ENCODE measurements around the gene TEAD1. TPM values are rescaled to one million over a fixed set of nuclear protein-coding genes. Genes with fewer than 3 reads are reported as not detected.

Gene TEAD1
- total RNA-seq, 4 donors from 2014 or later: 38.8 to 110 (median 75.3) TPM

DNA sequence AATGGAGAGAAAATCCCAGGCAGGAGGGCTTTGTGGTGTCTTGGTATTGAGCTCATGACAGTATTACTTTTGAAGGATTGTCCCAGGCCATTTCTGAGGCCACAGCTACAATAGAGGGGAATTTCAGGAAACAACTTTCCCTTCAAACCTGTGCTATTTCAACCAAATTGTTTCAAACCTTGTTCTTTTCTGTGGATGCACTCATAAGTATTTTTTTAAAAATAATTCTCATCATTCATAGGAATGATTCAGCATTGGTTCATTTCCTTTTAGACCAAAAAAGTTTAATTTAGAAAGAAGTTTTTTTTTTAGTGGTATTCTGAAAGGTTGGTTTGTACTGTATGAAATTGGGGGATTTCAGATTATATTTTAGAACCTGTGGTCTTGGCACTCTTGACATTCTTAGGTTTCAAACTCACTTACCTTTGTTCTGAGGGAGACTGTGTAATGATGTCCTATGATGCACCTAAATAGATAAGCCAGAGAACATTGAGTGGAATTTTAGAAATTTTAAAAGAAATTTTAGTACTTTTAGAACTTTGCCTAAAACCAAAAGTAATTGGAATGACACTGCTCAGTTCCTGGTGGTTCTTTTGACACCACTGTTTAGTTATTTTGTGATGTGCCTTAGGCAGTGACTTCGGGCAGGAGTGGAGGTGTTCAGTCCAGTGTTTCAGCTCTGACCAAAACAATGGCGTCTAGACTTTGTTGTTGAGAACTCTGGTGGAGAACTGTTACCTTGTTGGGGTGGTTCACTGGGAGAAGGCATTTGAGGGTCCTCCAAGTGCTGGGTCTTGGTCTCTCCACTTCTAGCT, 12.2 kb downstream of the TEAD1 start:
- Histone ChIP-seq H3K27ac (no peak overlapping the region), H3K4me1 (no peaks in the 10 kb centered on the region), H3K9me3 (no peaks in the 10 kb centered on the region), H3K27me3 (no peaks in the 10 kb centered on the region), H3K4me3 (no peak overlapping the region), H3K36me3 (no peaks in the 10 kb centered on the region)
- no peak for TF ChIP-seq POLR2A (IDR thresholded peaks at IDR 0.05)
- TF ChIP-seq, protein P1, sequence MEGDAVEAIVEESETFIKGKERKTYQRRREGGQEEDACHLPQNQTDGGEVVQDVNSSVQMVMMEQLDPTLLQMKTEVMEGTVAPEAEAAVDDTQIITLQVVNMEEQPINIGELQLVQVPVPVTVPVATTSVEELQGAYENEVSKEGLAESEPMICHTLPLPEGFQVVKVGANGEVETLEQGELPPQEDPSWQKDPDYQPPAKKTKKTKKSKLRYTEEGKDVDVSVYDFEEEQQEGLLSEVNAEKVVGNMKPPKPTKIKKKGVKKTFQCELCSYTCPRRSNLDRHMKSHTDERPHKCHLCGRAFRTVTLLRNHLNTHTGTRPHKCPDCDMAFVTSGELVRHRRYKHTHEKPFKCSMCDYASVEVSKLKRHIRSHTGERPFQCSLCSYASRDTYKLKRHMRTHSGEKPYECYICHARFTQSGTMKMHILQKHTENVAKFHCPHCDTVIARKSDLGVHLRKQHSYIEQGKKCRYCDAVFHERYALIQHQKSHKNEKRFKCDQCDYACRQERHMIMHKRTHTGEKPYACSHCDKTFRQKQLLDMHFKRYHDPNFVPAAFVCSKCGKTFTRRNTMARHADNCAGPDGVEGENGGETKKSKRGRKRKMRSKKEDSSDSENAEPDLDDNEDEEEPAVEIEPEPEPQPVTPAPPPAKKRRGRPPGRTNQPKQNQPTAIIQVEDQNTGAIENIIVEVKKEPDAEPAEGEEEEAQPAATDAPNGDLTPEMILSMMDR (IDR thresholded peaks at IDR 0.05): no peak
- DNase-seq: no peak
- intact Hi-C loops (cut with DNase I; ENCODE audit: low total_unique reads): no loop called here

DNA sequence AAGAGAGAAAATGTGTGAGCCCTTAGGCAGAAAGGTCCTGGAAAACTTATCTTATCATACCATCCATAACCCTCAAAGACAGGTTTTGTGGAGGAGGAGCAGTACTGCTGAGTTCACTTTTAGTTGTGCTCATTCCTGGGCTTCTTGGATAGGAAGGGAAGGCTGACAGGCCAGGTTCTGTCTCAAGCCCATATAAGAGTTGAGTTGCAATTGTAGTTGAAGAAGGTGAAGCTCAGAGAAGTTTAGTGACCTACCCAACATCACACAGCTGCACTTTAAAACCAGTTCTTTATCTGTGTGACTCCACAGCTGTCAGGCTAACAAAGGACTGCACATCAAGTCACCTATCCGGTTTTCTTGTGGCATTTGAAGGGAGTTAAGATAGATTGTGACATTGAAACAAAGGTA, 13.0 kb downstream of the TEAD1 start:
- peaks cover 0 to 5% of the 10 kb centered on the region in 2 donors for H3K4me1 ChIP-seq
- intact Hi-C loops (cut with DNase I; ENCODE audit: low total_unique reads): no loop called here
- no peak for DNase-seq

GRCh38 chr11:12687740-12688139, 13.5 kb downstream of the TEAD1 start:
- Histone ChIP-seq H3K27me3 (no peaks in the 10 kb centered on the region), H3K4me1 (peaks cover 0 to 9% of the 10 kb centered on the region in 2 donors), H3K36me3 (no peaks in the 10 kb centered on the region), H3K9me3 (no peaks in the 10 kb centered on the region), H3K4me3 (no peak overlapping the region), H3K27ac (no peak overlapping the region)
- no peak for DNase-seq
- intact Hi-C loops (cut with DNase I; ENCODE audit: low total_unique reads): no loop called here
- TF ChIP-seq, protein P1 (IDR thresholded peaks at IDR 0.05): no peak
- TF ChIP-seq POLR2A (IDR thresholded peaks at IDR 0.05): no peak

More for the DNA sequence above, 13.0 kb downstream of the TEAD1 start:
- TF ChIP-seq, protein P1 (IDR thresholded peaks at IDR 0.05): no peak
- TF ChIP-seq POLR2A (IDR thresholded peaks at IDR 0.05): no peak
- H3K9me3 ChIP-seq: no peaks in the 10 kb centered on the region
- H3K36me3 ChIP-seq: no peaks in the 10 kb centered on the region
- no peak overlapping the region for H3K4me3 ChIP-seq
- H3K27ac ChIP-seq: no peak overlapping the region
- H3K27me3 ChIP-seq: no peaks in the 10 kb centered on the region

- peaks cover 6 to 9% of the 10 kb centered on the region in 2 donors for H3K4me1 ChIP-seq
- TF ChIP-seq, protein P1 (IDR thresholded peaks at IDR 0.05): no peak
- TF ChIP-seq POLR2A (IDR thresholded peaks at IDR 0.05): no peak
- no peaks in the 10 kb centered on the region for H3K36me3 ChIP-seq
- no peak overlapping the region for H3K4me3 ChIP-seq
- peak overlapping the region; percentile 13 to 17 for H3K27ac ChIP-seq
- H3K27me3 ChIP-seq: no peaks in the 10 kb centered on the region
- intact Hi-C loops (cut with DNase I; ENCODE audit: low total_unique reads): no loop called here
- no peaks in the 10 kb centered on the region for H3K9me3 ChIP-seq
- no peak for DNase-seq
These were observed 15.0 kb downstream of the TEAD1 start for GRCh38 chr11:12689029-12689755.

DNA sequence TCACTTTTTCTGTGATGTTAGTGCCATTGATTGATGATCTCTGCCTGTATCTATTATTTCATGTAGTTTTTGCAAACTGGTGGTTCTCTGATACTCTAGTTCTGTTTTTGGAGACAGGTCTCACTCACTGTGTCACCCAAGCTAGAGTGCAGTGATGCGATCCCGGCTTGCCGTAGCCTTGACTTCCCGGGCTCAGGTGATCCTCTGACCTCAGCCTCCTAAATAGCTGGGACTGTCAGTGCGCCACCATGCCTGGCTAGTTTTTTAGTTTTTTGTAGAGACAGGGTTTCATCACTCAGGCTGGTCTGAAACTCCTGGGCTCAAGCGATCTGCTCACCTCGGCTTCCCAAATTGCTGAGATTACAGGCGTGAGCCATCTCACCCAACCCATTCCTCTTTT, 16.4 kb downstream of the TEAD1 start:
- Histone ChIP-seq H3K9me3 (no peaks in the 10 kb centered on the region), H3K4me1 (peaks cover 6 to 18% of the 10 kb centered on the region in 2 donors), H3K27me3 (no peaks in the 10 kb centered on the region), H3K36me3 (no peaks in the 10 kb centered on the region), H3K4me3 (no peak overlapping the region), H3K27ac (peak overlapping the region; percentile 88 to 91)
- DNase-seq: no peak
- no peak for TF ChIP-seq POLR2A (IDR thresholded peaks at IDR 0.05)
- TF ChIP-seq, protein P1 (IDR thresholded peaks at IDR 0.05): no peak
- intact Hi-C loops (cut with DNase I; ENCODE audit: low total_unique reads): no loop called here
